GM12872 (cell line): Measurements from ENCODE around the gene EFHC1.

Experiments
- CTCF ChIP-seq: IDR thresholded peaks from 3 replicates; pipeline ENCODE4 v1.5.1; 2011; ENCODE audit warnings: low read depth, mild to moderate bottlenecking, low read length, moderate library complexity; ENCODE audit not compliant: insufficient read depth

Gene EFHC1

GRCh38 chr6:52534363-52534762 lies 114.2 kb downstream of the EFHC1 start:
- TF ChIP-seq CTCF, result no peak

GRCh38 chr6:52534966-52535390 lies 114.8 kb downstream of the EFHC1 start:
- no peak for TF ChIP-seq CTCF

GRCh38 chr6:52535711-52536423 lies 115.7 kb downstream of the EFHC1 start:
- TF ChIP-seq CTCF, result no peak

GRCh38 chr6:52536424-52536916 lies 116.3 kb downstream of the EFHC1 start:
- peak; percentile 35; the same call in 1 of the 3 replicates for TF ChIP-seq CTCF

GRCh38 chr6:52537001-52537753 lies 117.0 kb downstream of the EFHC1 start:
- no peak for TF ChIP-seq CTCF

- no peak for TF ChIP-seq CTCF
Observed at GRCh38 chr6:52538252-52538900, 118.2 kb downstream of the EFHC1 start.

- no peak for TF ChIP-seq CTCF
Observed at GRCh38 chr6:52538901-52539354, 118.8 kb downstream of the EFHC1 start.
